Esophagus squamous epithelium (tissue), 5 donors: ENCODE data around the gene FKBP15. TPM values are rescaled to one million over a fixed set of nuclear protein-coding genes. Genes with fewer than 3 reads are reported as not detected.
"Not testable (repeated sequence)": the region's sequence is repeated elsewhere in the genome, so short reads cannot be mapped to it uniquely, and the experiment has no call there.

Source experiments
- DNase-seq: peaks from one replicate; lab custom pipeline; 2025; lab: John Stamatoyannopoulos, UW
- H3K27ac ChIP-seq, 4 donors: fragments of 200-600 bp; sonication (generic); one replicate each; pipeline ENCODE4 v1.5.1; 2016 to 2019; ENCODE audit warnings: mild to moderate bottlenecking in 1 of 4
- H3K27me3 ChIP-seq, 4 donors: fragments of 200-600 bp; sonication (generic); 1 replicate in 3 of 4; 2 replicates in 1 of 4; pipeline versions ENCODE4 v1.5.1 to v1.6.0; 2017 to 2021; ENCODE audit warnings: antibody characterized with exemption in 1 of 4
- H3K36me3 ChIP-seq, 3 donors: fragments of 200-600 bp; sonication (generic); one replicate each; pipeline ENCODE4 v1.5.1; 2016 to 2019
- H3K4me1 ChIP-seq, 3 donors: fragments of 200-600 bp; sonication (generic); one replicate each; pipeline ENCODE4 v1.5.1; 2017 to 2019
- H3K4me3 ChIP-seq, 4 donors: fragments of 200-600 bp; sonication (generic); 1 replicate in 3 of 4; 2 replicates in 1 of 4; pipeline ENCODE4 v1.5.1; 2016 to 2019; ENCODE audit warnings: mild to moderate bottlenecking in 2 of 4, moderate library complexity in 1 of 4
- H3K9me3 ChIP-seq, 3 donors: fragments of 200-600 bp; sonication (generic); one replicate each; pipeline ENCODE4 v1.5.1; 2016 to 2019
- CTCF ChIP-seq, 6 experiments: fragments of 450-650 bp in 4 of 6; fragments of 200-600 bp in 2 of 6; sonication (generic) in 2 of 6; IDR thresholded peaks; one replicate each; pipeline ENCODE4 v1.5.1; 2016 to 2019; ENCODE audit warnings: antibody characterized with exemption in 6 of 6, mild to moderate bottlenecking in 4 of 6, moderate library complexity in 4 of 6
- POLR2A ChIP-seq, 4 donors: fragments of 450-650 bp; IDR thresholded peaks; one replicate each; pipeline ENCODE4 v1.6.1; 2017; ENCODE audit warnings: antibody characterized with exemption in 4 of 4, mild to moderate bottlenecking in 4 of 4, moderate library complexity in 3 of 4
- WGBS, 2 donors: methylation state at CpG; one replicate each; pipeline ENCODE4 v1.1.5; 2018; 5-methylcytosine and 5-hydroxymethylcytosine counted together
- intact Hi-C: fragments of 100-400 bp; cut with DNase I; formaldehyde crosslinking; loops from one replicate; pipeline ENCODE4 v1.15.0; 2022
- total RNA-seq, 4 donors: library from RNA; depleted of rRNA; stranded (reverse); fragments of >200 nt; gene quantifications; one replicate each; pipeline ENCODE4 v1.1.0, GENCODE V29; 2016
- donor health status: DM: yes; HTN: yes; CAD: no.

FKBP15 gene
- total RNA-seq, 4 donors from 2014 or later, result 17.7 to 23.3 (median 20.5) TPM

GRCh38 chr9:113254991-113255390, 33.9 kb upstream of the FKBP15 start:
- TF ChIP-seq CTCF (IDR thresholded peaks at IDR 0.05), result no peak
- no peak for TF ChIP-seq POLR2A (IDR thresholded peaks at IDR 0.05)
- Histone ChIP-seq H3K36me3 (peaks cover 0 to 49% (median 6%) of the 10 kb centered on the region in 3 donors), H3K4me1 (no peaks in the 10 kb centered on the region), H3K9me3 (no peaks in the 10 kb centered on the region), H3K27ac (no peak overlapping the region), H3K27me3 (no peaks in the 10 kb centered on the region), H3K4me3 (no peak overlapping the region)
- intact Hi-C loops, result no loop called here
- 90 to 94% methylated on average over 1 of the region's 1 CpG for WGBS, 2 donors
- DNase-seq, result no peak

- H3K4me3 ChIP-seq, result no peak overlapping the region
- 88 to 96% methylated on average over 2 of the region's 2 CpGs for WGBS, 2 donors
- H3K27ac ChIP-seq, result no peak overlapping the region
- H3K36me3 ChIP-seq, result peaks cover 0 to 8% (median 0%) of the 10 kb centered on the region in 3 donors
- no peaks in the 10 kb centered on the region for H3K4me1 ChIP-seq
- no peak for DNase-seq
- TF ChIP-seq CTCF (IDR thresholded peaks at IDR 0.05) (no peak), POLR2A (IDR thresholded peaks at IDR 0.05) (no peak)
- H3K9me3 ChIP-seq, result no peaks in the 10 kb centered on the region
- intact Hi-C loops, result no loop called here
- no peaks in the 10 kb centered on the region for H3K27me3 ChIP-seq
Measured at GRCh38 chr9:113250807-113251206, 29.7 kb upstream of the FKBP15 start.

- H3K4me1 ChIP-seq, DNase-seq, intact Hi-C loops, H3K27ac ChIP-seq, H3K27me3 ChIP-seq, H3K36me3 ChIP-seq, H3K4me3 ChIP-seq, H3K9me3 ChIP-seq: not testable (repeated sequence)
- WGBS, 2 donors, result 94 to 100% methylated on average over 2 of the region's 2 CpGs
Measured at GRCh38 chr9:113249661-113250060, 28.6 kb upstream of the FKBP15 start.

GRCh38 chr9:113247640-113248039, 26.6 kb upstream of the FKBP15 start:
- no peak overlapping the region for H3K27ac ChIP-seq
- H3K4me1 ChIP-seq, result no peaks in the 10 kb centered on the region
- no peaks in the 10 kb centered on the region for H3K27me3 ChIP-seq
- DNase-seq, result no peak
- TF ChIP-seq POLR2A (IDR thresholded peaks at IDR 0.05), result no peak
- no peak for TF ChIP-seq CTCF (IDR thresholded peaks at IDR 0.05)
- no peak overlapping the region for H3K4me3 ChIP-seq
- H3K36me3 ChIP-seq, result no peaks in the 10 kb centered on the region
- intact Hi-C loops, result no loop called here
- no peaks in the 10 kb centered on the region for H3K9me3 ChIP-seq

GRCh38 chr9:113246928-113247327, 25.9 kb upstream of the FKBP15 start:
- Histone ChIP-seq H3K4me3 (no peak overlapping the region), H3K9me3 (no peaks in the 10 kb centered on the region), H3K27ac (no peak overlapping the region), H3K36me3 (no peaks in the 10 kb centered on the region), H3K27me3 (no peaks in the 10 kb centered on the region), H3K4me1 (no peaks in the 10 kb centered on the region)
- intact Hi-C loops, result no loop called here
- 81 to 83% methylated on average over 5 to 6 of the region's 6 CpGs for WGBS, 2 donors
- TF ChIP-seq POLR2A (IDR thresholded peaks at IDR 0.05) (no peak), CTCF (IDR thresholded peaks at IDR 0.05) (no peak)
- no peak for DNase-seq

- intact Hi-C loops, result no loop called here
- Histone ChIP-seq H3K9me3 (no peaks in the 10 kb centered on the region), H3K4me3 (no peak overlapping the region), H3K27me3 (no peaks in the 10 kb centered on the region), H3K4me1 (no peaks in the 10 kb centered on the region), H3K36me3 (no peaks in the 10 kb centered on the region), H3K27ac (no peak overlapping the region)
- no peak for DNase-seq
- WGBS, 2 donors, result 78 to 91% methylated on average over 4 of the region's 4 CpGs
- TF ChIP-seq POLR2A (IDR thresholded peaks at IDR 0.05) (no peak), CTCF (IDR thresholded peaks at IDR 0.05) (no peak)
Measured at GRCh38 chr9:113245894-113246293, 24.8 kb upstream of the FKBP15 start.
